B cell (primary cell): ENCODE measurements around the gene DLGAP4. TPM values are rescaled to one million over a fixed set of nuclear protein-coding genes. Genes with fewer than 3 reads are reported as not detected.

Source experiments
- ATAC-seq: fragments of 200-7000 bp; cut with Tn5 transposase; one replicate; pipeline ENCODE4 v1.10.0; 2021; ENCODE audit warnings: low read depth, mild to moderate bottlenecking, moderate number of reproducible peaks, moderate library complexity
- CTCF ChIA-PET: fragments of 350-600 bp; sonication (Branson Sonifier 250); formaldehyde crosslinking; loops from one replicate; lab custom pipeline; 2021; ENCODE audit warnings: antibody characterized with exemption, inconsistent platforms; lab: Charles Lee
- POLR2A ChIA-PET: fragments of 350-600 bp; sonication (Branson Sonifier 250); formaldehyde crosslinking; loops from one replicate; lab custom pipeline; 2021; ENCODE audit warnings: antibody characterized with exemption; lab: Charles Lee
- DNase-seq: peaks from one replicate; pipeline ENCODE4 v3.0.0; 2013
- H2AFZ ChIP-seq: 2 replicates; pipeline ENCODE4 v1.6.1; 2012; ENCODE audit warnings: mild to moderate bottlenecking, low read depth, low read length; ENCODE audit not compliant: insufficient read depth, poor library complexity, severe bottlenecking
- H3K27ac ChIP-seq, 2 donors: 1 replicate in 1 of 2; 2 replicates in 1 of 2; pipeline ENCODE4 v1.5.1; 2012 to 2013; ENCODE audit warnings: low read length in 2 of 2, mild to moderate bottlenecking in 2 of 2, moderate library complexity in 1 of 2
- H3K27me3 ChIP-seq, 4 experiments: fragments of 200-600 bp in 1 of 4; sonication (generic) in 1 of 4; replicated peaks in 1 of 4; 1 replicate in 2 of 4; 2 replicates in 2 of 4; pipeline versions ENCODE4 v1.6.1 to v1.7.0; 2013 to 2016; ENCODE audit warnings: low read length in 3 of 4, mild to moderate bottlenecking in 2 of 4, mixed read lengths in 1 of 4, moderate library complexity in 1 of 4; ENCODE audit not compliant: insufficient read depth in 4 of 4, control insufficient read depth in 3 of 4; ENCODE audit errors: control extremely low read depth in 1 of 4
- H3K36me3 ChIP-seq, 2 experiments: replicated peaks in 1 of 2; 1 replicate in 1 of 2; 2 replicates in 1 of 2; pipeline versions ENCODE4 v1.6.1 to v1.7.1; 2013; ENCODE audit warnings: low read length in 1 of 2; ENCODE audit not compliant: insufficient read depth in 2 of 2, control insufficient read depth in 1 of 2; ENCODE audit errors: control extremely low read depth in 1 of 2, extremely low read depth in 1 of 2
- H3K4me1 ChIP-seq, 2 donors: fragments of 200-600 bp in 1 of 2; sonication (generic) in 1 of 2; 1 replicate in 1 of 2; 2 replicates in 1 of 2; pipeline versions ENCODE4 v1.5.1 to v1.6.1; 2013 to 2017; ENCODE audit warnings: low read length in 2 of 2; ENCODE audit not compliant: control insufficient read depth in 2 of 2, insufficient read depth in 2 of 2
- H3K4me2 ChIP-seq: replicated peaks from 2 replicates; pipeline ENCODE3; 2012; ENCODE audit warnings: mild to moderate bottlenecking, low read depth, low read length; ENCODE audit not compliant: poor library complexity, severe bottlenecking
- H3K4me3 ChIP-seq, 5 experiments: fragments of 200-600 bp in 1 of 5; sonication (generic) in 1 of 5; 1 replicate in 3 of 5; 2 replicates in 2 of 5; pipeline versions ENCODE4 v1.5.1 to v1.7.0; 2011 to 2016; ENCODE audit warnings: low read length in 4 of 5, mild to moderate bottlenecking in 4 of 5, low read depth in 2 of 5, control low read depth in 1 of 5, moderate library complexity in 1 of 5; ENCODE audit not compliant: insufficient read depth in 1 of 5; ENCODE audit errors: control extremely low read depth in 1 of 5, extremely low read depth in 1 of 5
- H3K79me2 ChIP-seq: fragments of 200-600 bp; sonication (generic); one replicate; pipeline ENCODE4 v1.6.0; 2016; ENCODE audit warnings: low read length; ENCODE audit not compliant: control insufficient read depth, insufficient read depth
- H3K9ac ChIP-seq: fragments of 200-600 bp; sonication (generic); 2 replicates; pipeline ENCODE4 v1.6.1; 2017; ENCODE audit warnings: mild to moderate bottlenecking, low read length, moderate library complexity
- H3K9me3 ChIP-seq, 3 donors: one replicate each; pipeline versions ENCODE4 v1.6.1 to v1.7.1; 2013; ENCODE audit warnings: low read length in 2 of 3; ENCODE audit not compliant: control insufficient read depth in 2 of 3, insufficient read depth in 1 of 3; ENCODE audit errors: control extremely low read depth in 1 of 3
- H4K20me1 ChIP-seq: 2 replicates; pipeline ENCODE4 v1.6.0; 2012; ENCODE audit warnings: mild to moderate bottlenecking, low read length; ENCODE audit not compliant: insufficient read depth, control insufficient read depth, poor library complexity, severe bottlenecking
- H3K27ac Mint-ChIP-seq: one replicate; pipeline ENCODE4 v1.8.0; 2021; ENCODE audit warnings: mixed read lengths
- H3K27me3 Mint-ChIP-seq: one replicate; pipeline ENCODE4 v1.8.0; 2021; ENCODE audit warnings: mixed read lengths
- H3K4me1 Mint-ChIP-seq: one replicate; pipeline ENCODE4 v1.8.0; 2021; ENCODE audit warnings: mixed read lengths
- H3K4me3 Mint-ChIP-seq: one replicate; pipeline ENCODE4 v1.8.0; 2021; ENCODE audit warnings: mixed read lengths
- H3K9me3 Mint-ChIP-seq: one replicate; pipeline ENCODE4 v1.8.0; 2022; ENCODE audit warnings: mixed read lengths; ENCODE audit not compliant: insufficient read depth
- EZH2 ChIP-seq: IDR thresholded peaks from 2 replicates; pipeline ENCODE4 v1.6.1; 2012; ENCODE audit warnings: borderline replicate concordance, low read depth, mild to moderate bottlenecking, moderate library complexity, low read length; ENCODE audit not compliant: insufficient read depth, poor library complexity, severe bottlenecking
- WGBS: methylation state at CpG from one replicate; pipeline ENCODE4 v1.1.5; 2013; ENCODE audit warnings: missing lambda C conversion rate; ENCODE audit not compliant: insufficient coverage; 5-methylcytosine and 5-hydroxymethylcytosine counted together
- intact Hi-C: fragments of 100-400 bp; cut with micrococcal nuclease; formaldehyde crosslinking; loops from one replicate; pipeline ENCODE4 v1.10.0; 2022
- polyA plus RNA-seq: library from polyadenylated mRNA; depleted of rRNA; stranded (reverse); fragments of >200 nt; gene quantifications from 2 replicates; pipeline ENCODE4 v1.2.3, GENCODE V29; 2012
- total RNA-seq, 2 donors: library from RNA; stranded (reverse); fragments of 120-200 nt in 1 of 2; gene quantifications; 1 replicate in 1 of 2; 2 replicates in 1 of 2; pipeline versions ENCODE4 v1.2.3 to v1.2.4, GENCODE V29; 2013 to 2022
- TF ChIP-seq, protein P1 (sequence below): fragments of 200-600 bp; IDR thresholded peaks from one replicate; pipeline ENCODE4 v1.8.0; 2022; ENCODE audit warnings: antibody characterized with exemption, mild to moderate bottlenecking

Gene DLGAP4
- total and polyA plus RNA-seq, 2 donors (not counting 1 experiment from before 2014, with no cell fraction given), result 68.8 to 87.8 TPM

DNA sequence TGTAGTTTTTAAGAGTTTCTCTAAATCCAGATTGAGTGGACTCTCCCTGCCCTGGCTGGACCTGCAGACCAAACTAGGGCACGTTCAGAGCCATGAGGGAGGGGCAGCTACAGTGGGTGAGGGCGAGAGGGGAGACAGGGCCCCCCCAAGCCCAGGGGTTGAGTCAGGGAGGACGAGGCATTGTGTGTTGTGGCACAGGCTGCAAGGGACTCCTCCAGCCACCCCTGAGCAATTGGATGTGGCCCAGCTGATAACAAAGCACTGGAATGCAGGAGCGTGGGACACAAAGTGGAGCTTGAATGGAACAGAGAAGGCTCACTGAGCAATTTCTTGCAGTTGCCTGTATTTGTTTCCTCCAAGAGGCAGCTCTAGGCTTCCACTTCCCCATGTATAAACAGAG lies 191.7 kb downstream of the DLGAP4 start:
- Histone ChIP-seq H3K9ac (no peak overlapping the region), H3K36me3 (peaks cover 1 to 57% of the 10 kb centered on the region in 2 experiments), H3K9me3 (no peaks in the 10 kb centered on the region), H3K4me3 (no peak overlapping the region), H3K27me3 (no peaks in the 10 kb centered on the region), H2AFZ (no peak overlapping the region), H3K27ac (no peak overlapping the region), H3K4me1 (no peaks in the 10 kb centered on the region), H3K79me2 (peaks cover 50% of the 10 kb centered on the region), H4K20me1 (peaks cover 41% of the 10 kb centered on the region), H3K4me2 (no peak overlapping the region)
- Mint-ChIP-seq H3K27me3 (no peaks in the 10 kb centered on the region), H3K9me3 (no peaks in the 10 kb centered on the region), H3K27ac (no peak overlapping the region), H3K4me1 (peaks cover 12% of the 10 kb centered on the region), H3K4me3 (no peak overlapping the region)
- ChIA-PET POLR2A (no interaction called here), CTCF (interaction anchor here (1.3 kb wide), 1 partner anchor 16 kb away, joined by 3 read pairs; no protein-coding TSS in a partner anchor)
- TF ChIP-seq, protein P1, sequence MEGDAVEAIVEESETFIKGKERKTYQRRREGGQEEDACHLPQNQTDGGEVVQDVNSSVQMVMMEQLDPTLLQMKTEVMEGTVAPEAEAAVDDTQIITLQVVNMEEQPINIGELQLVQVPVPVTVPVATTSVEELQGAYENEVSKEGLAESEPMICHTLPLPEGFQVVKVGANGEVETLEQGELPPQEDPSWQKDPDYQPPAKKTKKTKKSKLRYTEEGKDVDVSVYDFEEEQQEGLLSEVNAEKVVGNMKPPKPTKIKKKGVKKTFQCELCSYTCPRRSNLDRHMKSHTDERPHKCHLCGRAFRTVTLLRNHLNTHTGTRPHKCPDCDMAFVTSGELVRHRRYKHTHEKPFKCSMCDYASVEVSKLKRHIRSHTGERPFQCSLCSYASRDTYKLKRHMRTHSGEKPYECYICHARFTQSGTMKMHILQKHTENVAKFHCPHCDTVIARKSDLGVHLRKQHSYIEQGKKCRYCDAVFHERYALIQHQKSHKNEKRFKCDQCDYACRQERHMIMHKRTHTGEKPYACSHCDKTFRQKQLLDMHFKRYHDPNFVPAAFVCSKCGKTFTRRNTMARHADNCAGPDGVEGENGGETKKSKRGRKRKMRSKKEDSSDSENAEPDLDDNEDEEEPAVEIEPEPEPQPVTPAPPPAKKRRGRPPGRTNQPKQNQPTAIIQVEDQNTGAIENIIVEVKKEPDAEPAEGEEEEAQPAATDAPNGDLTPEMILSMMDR, result no peak
- no peak for TF ChIP-seq EZH2
- DNase-seq (no peak), ATAC-seq (no peak)
- WGBS, result 93% methylated on average over 4 of the region's 4 CpGs
- intact Hi-C loops, result no loop called here

DNA sequence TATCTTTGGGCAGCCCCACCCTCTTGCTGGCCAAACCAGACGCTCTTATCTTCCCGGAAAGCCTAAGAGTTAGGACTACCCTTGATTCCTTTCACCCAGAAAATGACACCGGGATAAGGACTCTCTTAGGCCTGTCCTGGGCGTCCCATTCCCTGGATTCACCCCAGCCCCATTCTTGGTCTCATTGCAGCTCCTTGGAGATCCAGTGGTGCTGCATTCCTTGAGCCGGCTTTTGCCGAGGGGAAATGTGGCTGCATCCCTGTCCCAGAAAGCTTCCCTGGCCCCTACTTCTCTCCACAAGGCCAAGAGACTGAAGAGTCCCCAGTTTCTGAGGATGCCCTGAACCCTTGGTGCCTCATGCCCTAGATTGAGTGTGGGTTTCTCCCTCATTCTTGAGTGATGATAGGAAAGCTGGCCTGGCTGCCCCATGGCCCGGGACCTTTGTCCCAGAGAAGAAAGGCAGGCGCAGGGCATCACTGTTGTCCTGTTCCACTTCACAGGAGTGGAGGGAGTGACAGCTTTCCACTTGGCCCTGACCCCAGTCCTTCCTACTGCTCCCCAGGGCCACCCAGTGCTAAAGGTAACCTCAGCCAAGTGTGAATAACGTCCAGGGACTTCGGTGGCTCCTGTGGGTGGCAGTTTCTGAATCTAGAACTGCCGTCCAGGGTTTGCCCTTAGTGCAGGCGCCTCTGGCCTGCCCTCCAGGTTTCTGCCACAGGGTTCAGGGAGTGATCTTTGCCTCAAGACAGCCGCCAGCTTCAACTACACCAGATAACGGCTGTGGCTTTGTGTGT lies 192.4 kb downstream of the DLGAP4 start:
- Histone ChIP-seq H3K9ac (no peak overlapping the region), H3K27me3 (no peaks in the 10 kb centered on the region), H2AFZ (no peak overlapping the region), H3K4me3 (no peak overlapping the region), H4K20me1 (peaks cover 34% of the 10 kb centered on the region), H3K27ac (no peak overlapping the region), H3K79me2 (peaks cover 43% of the 10 kb centered on the region), H3K9me3 (no peaks in the 10 kb centered on the region), H3K36me3 (peaks cover 1 to 59% of the 10 kb centered on the region in 2 experiments), H3K4me1 (no peaks in the 10 kb centered on the region), H3K4me2 (no peak overlapping the region)
- intact Hi-C loops, result no loop called here
- CTCF ChIA-PET, result interaction anchor here (1.3 kb wide), 1 partner anchor 15 kb away, joined by 3 read pairs; no protein-coding TSS in a partner anchor
- H3K9me3 Mint-ChIP-seq, result no peaks in the 10 kb centered on the region
- ATAC-seq (no peak), DNase-seq (no peak)
- TF ChIP-seq, protein P1, result no peak
- no peak for TF ChIP-seq EZH2
- peaks cover 8% of the 10 kb centered on the region for H3K4me1 Mint-ChIP-seq
- WGBS, result 97% methylated on average over 9 of the region's 14 CpGs
- H3K27me3 Mint-ChIP-seq, result no peaks in the 10 kb centered on the region
- POLR2A ChIA-PET, result no interaction called here
- no peak overlapping the region for H3K4me3 Mint-ChIP-seq
- no peak overlapping the region for H3K27ac Mint-ChIP-seq
